Prostate gland (tissue), 2 donors: ENCODE measurements around the gene TMEM17. TPM values are rescaled to one million over a fixed set of nuclear protein-coding genes. Genes with fewer than 3 reads are reported as not detected.

Experiments used
- DNase-seq: peaks from one replicate; pipeline ENCODE4 v3.0.0-alpha.2; 2019; ENCODE audit warnings: low spot score
- H3K27ac ChIP-seq, 2 donors: fragments of 200-600 bp; sonication (generic); 2 replicates each; pipeline ENCODE4 v1.5.1; 2017 to 2019
- H3K27me3 ChIP-seq: fragments of 200-600 bp; sonication (generic); replicated peaks from 2 replicates; pipeline ENCODE4 v1.5.1; 2019; ENCODE audit not compliant: insufficient read depth
- H3K36me3 ChIP-seq, 2 donors: fragments of 200-600 bp; sonication (generic); 1 replicate in 1 of 2; 2 replicates in 1 of 2; pipeline versions ENCODE4 v1.5.1 to v1.8.1; 2017 to 2019
- H3K4me1 ChIP-seq: fragments of 200-600 bp; sonication (generic); replicated peaks from 2 replicates; pipeline ENCODE4 v1.5.1; 2019
- H3K4me3 ChIP-seq, 2 donors: fragments of 200-600 bp; sonication (generic); 2 replicates each; pipeline ENCODE4 v1.5.1; 2017 to 2019
- H3K9me3 ChIP-seq: fragments of 200-600 bp; sonication (generic); 2 replicates; pipeline ENCODE4 v1.5.1; 2017
- CTCF ChIP-seq, 4 experiments: fragments of 200-600 bp in 2 of 4; fragments of 450-650 bp in 2 of 4; sonication (generic) in 2 of 4; IDR thresholded peaks; 1 replicate in 3 of 4; 2 replicates in 1 of 4; pipeline ENCODE4 v1.5.1; 2016 to 2019; ENCODE audit warnings: antibody characterized with exemption in 4 of 4, mild to moderate bottlenecking in 2 of 4, moderate library complexity in 2 of 4
- POLR2A ChIP-seq: fragments of 450-650 bp; IDR thresholded peaks from one replicate; pipeline ENCODE4 v1.6.1; 2016; ENCODE audit warnings: antibody characterized with exemption, mild to moderate bottlenecking
- POLR2AphosphoS5 ChIP-seq: sonication (generic); formaldehyde crosslinking; IDR thresholded peaks from one replicate; pipeline ENCODE4 v1.6.1; 2017; ENCODE audit warnings: antibody characterized with exemption
- WGBS: methylation state at CpG from one replicate; pipeline ENCODE4 v1.1.5; 2018; 5-methylcytosine and 5-hydroxymethylcytosine counted together
- intact Hi-C: fragments of 100-400 bp; cut with DNase I; formaldehyde crosslinking; loops from one replicate; pipeline ENCODE4 v1.14.2; 2022
- total RNA-seq, 2 donors: library from RNA; depleted of rRNA; stranded (reverse); fragments of >200 nt; gene quantifications; one replicate each; pipeline ENCODE4 v1.1.0, GENCODE V29; 2016

TMEM17 gene
- total RNA-seq, 2 donors from 2014 or later = 2.6 to 4.0 TPM

- Histone ChIP-seq H3K27me3 (no peaks in the 10 kb centered on the region), H3K4me1 (no peaks in the 10 kb centered on the region), H3K27ac (no peak overlapping the region), H3K4me3 (no peak overlapping the region), H3K36me3 (no peaks in the 10 kb centered on the region), H3K9me3 (no peaks in the 10 kb centered on the region)
- no peak for TF ChIP-seq POLR2AphosphoS5
- TF ChIP-seq CTCF (IDR thresholded peaks at IDR 0.05) = no peak
- TF ChIP-seq POLR2A = no peak
- intact Hi-C loops = no loop called here
- WGBS = 96% methylated on average over 1 of the region's 1 CpG
- no peak for DNase-seq
These were observed 36.9 kb downstream of the TMEM17 start for GRCh38 chr2:62469114-62469513.

- TF ChIP-seq POLR2A (no peak), CTCF (IDR thresholded peaks at IDR 0.05) (no peak), POLR2AphosphoS5 (no peak)
- no peak overlapping the region for H3K27ac ChIP-seq
- no peaks in the 10 kb centered on the region for H3K36me3 ChIP-seq
- H3K27me3 ChIP-seq = no peaks in the 10 kb centered on the region
- intact Hi-C loops = no loop called here
- 66% methylated on average over 8 of the region's 8 CpGs for WGBS
- H3K9me3 ChIP-seq = no peaks in the 10 kb centered on the region
- no peak overlapping the region for H3K4me3 ChIP-seq
- no peak for DNase-seq
- H3K4me1 ChIP-seq = no peaks in the 10 kb centered on the region
These were observed 38.3 kb downstream of the TMEM17 start for GRCh38 chr2:62467475-62468321.

- Histone ChIP-seq H3K27ac (no peak overlapping the region), H3K4me1 (no peaks in the 10 kb centered on the region), H3K4me3 (no peak overlapping the region), H3K9me3 (no peaks in the 10 kb centered on the region), H3K36me3 (no peaks in the 10 kb centered on the region), H3K27me3 (no peaks in the 10 kb centered on the region)
- WGBS = 59% methylated on average over 6 of the region's 6 CpGs
- no peak for DNase-seq
- TF ChIP-seq POLR2AphosphoS5 (no peak), POLR2A (no peak), CTCF (IDR thresholded peaks at IDR 0.05) (no peak)
- intact Hi-C loops = no loop called here
These were observed 38.9 kb downstream of the TMEM17 start for GRCh38 chr2:62467100-62467474.

- no peak overlapping the region for H3K27ac ChIP-seq
- WGBS = 100% methylated on average over 2 of the region's 2 CpGs
These were observed 39.5 kb downstream of the TMEM17 start for GRCh38 chr2:62466503-62466854.

More at GRCh38 chr2:62466503-62466854, 39.5 kb downstream of the TMEM17 start:
- Histone ChIP-seq H3K4me1 (no peaks in the 10 kb centered on the region), H3K4me3 (no peak overlapping the region), H3K9me3 (no peaks in the 10 kb centered on the region), H3K27me3 (no peaks in the 10 kb centered on the region), H3K36me3 (no peaks in the 10 kb centered on the region)
- TF ChIP-seq POLR2AphosphoS5 (no peak), POLR2A (no peak), CTCF (IDR thresholded peaks at IDR 0.05) (no peak)
- intact Hi-C loops = no loop called here
- no peak for DNase-seq
